Stomach (tissue), 9 donors: ENCODE results near the gene POLR1C. TPM values are rescaled to one million over a fixed set of nuclear protein-coding genes. Genes with fewer than 3 reads are reported as not detected.

Source experiments
- DNase-seq, 2 donors: peaks; one replicate each; pipeline versions ENCODE4 v3.0.0 to v3.0.0-alpha.2; 2013 to 2019
- H3K27ac ChIP-seq, 5 donors: fragments of 200-600 bp in 4 of 5; sonication (generic) in 4 of 5; one replicate each; pipeline ENCODE4 v1.5.1; 2013 to 2019; ENCODE audit warnings: mild to moderate bottlenecking in 1 of 5, moderate library complexity in 1 of 5
- H3K27me3 ChIP-seq, 3 donors: fragments of 200-600 bp; sonication (generic); one replicate each; pipeline ENCODE4 v1.5.1; 2017 to 2019; ENCODE audit warnings: mixed run types in 1 of 3
- H3K36me3 ChIP-seq, 4 donors: fragments of 200-600 bp; sonication (generic); 1 replicate in 3 of 4; 2 replicates in 1 of 4; pipeline ENCODE4 v1.5.1; 2016 to 2019
- H3K4me1 ChIP-seq, 4 donors: fragments of 200-600 bp; sonication (generic); one replicate each; pipeline ENCODE4 v1.5.1; 2016 to 2019
- H3K4me3 ChIP-seq, 4 donors: fragments of 200-600 bp; sonication (generic) in 3 of 4; one replicate each; pipeline ENCODE4 v1.5.1; 2016 to 2019; ENCODE audit warnings: mild to moderate bottlenecking in 1 of 4
- H3K9me3 ChIP-seq, 4 donors: fragments of 200-600 bp; sonication (generic); one replicate each; pipeline ENCODE4 v1.5.1; 2016 to 2019
- CTCF ChIP-seq, 7 experiments: fragments of 450-650 bp in 4 of 7; fragments of 200-600 bp in 3 of 7; sonication (generic) in 3 of 7; IDR thresholded peaks; one replicate each; pipeline ENCODE4 v1.5.1; 2016 to 2019; ENCODE audit warnings: antibody characterized with exemption in 7 of 7, control low read depth in 2 of 7, mild to moderate bottlenecking in 1 of 7
- EP300 ChIP-seq: sonication (generic); formaldehyde crosslinking; IDR thresholded peaks from one replicate; pipeline ENCODE4 v1.6.1; 2017; ENCODE audit warnings: antibody characterized with exemption
- POLR2A ChIP-seq, 4 donors: fragments of 450-650 bp; IDR thresholded peaks; one replicate each; pipeline ENCODE4 v1.6.1; 2016; ENCODE audit warnings: antibody characterized with exemption in 4 of 4, control low read depth in 2 of 4, mild to moderate bottlenecking in 1 of 4, moderate library complexity in 1 of 4
- POLR2AphosphoS5 ChIP-seq, 3 donors: sonication (generic); formaldehyde crosslinking; IDR thresholded peaks; one replicate each; pipeline ENCODE4 v1.6.1; 2016; ENCODE audit warnings: antibody characterized with exemption in 3 of 3
- WGBS, 5 donors: extraction: QIAGEN DNeasy Blood & Tissue Kit in 3 of 5; methylation state at CpG; one replicate each; pipeline versions ENCODE4 v1.1.5 to v1.1.7; 2013 to 2018; 5-methylcytosine and 5-hydroxymethylcytosine counted together
- intact Hi-C: fragments of 100-400 bp; cut with DNase I; formaldehyde crosslinking; loops from one replicate; pipeline ENCODE4 v1.15.1; 2023; ENCODE audit warnings: low total_unique reads
- polyA plus RNA-seq, 3 donors: library from polyadenylated mRNA; stranded (reverse); fragments of 200-250 nt; gene quantifications; one replicate each; pipeline ENCODE4 v1.2.3, GENCODE V29; 2013
- total RNA-seq, 5 donors: library from RNA; depleted of rRNA; stranded (reverse); fragments of >200 nt; gene quantifications; one replicate each; pipeline versions ENCODE4 v1.1.0 to v1.2.3, GENCODE V29; 2014 to 2016
- donor health status: healthy with polysubstance abuse.
- donor health status: Bipolar disorder and iron deficiency.
- donor health status: healthy.

Gene POLR1C
- total and polyA plus RNA-seq, 8 donors, result 14.7 to 36.2 (median 25.1) TPM

GRCh38 chr6:43503443-43503842 is 13.4 kb upstream of the POLR1C start:
- Histone ChIP-seq H3K27me3 (peaks cover 0 to 13% (median 0%) of the 10 kb centered on the region in 3 donors), H3K4me1 (peaks cover 6 to 21% (median 16%) of the 10 kb centered on the region in 4 donors), H3K36me3 (peaks cover 59 to 79% (median 75%) of the 10 kb centered on the region in 4 donors), H3K27ac (no peak overlapping the region), H3K9me3 (no peaks in the 10 kb centered on the region), H3K4me3 (no peak overlapping the region)
- 90 to 94% (median 92%) methylated on average over 8 of the region's 8 CpGs for whole genome bisulfite sequencing, 5 donors
- DNase-seq, result no peak
- intact Hi-C loops, result loop anchor here (10.0 kb wide), 1 partner anchor 239 kb away; no protein-coding TSS in a partner anchor
- TF ChIP-seq POLR2AphosphoS5 (IDR thresholded peaks at IDR 0.05), result no peak
- no peak for TF ChIP-seq EP300
- TF ChIP-seq POLR2A (IDR thresholded peaks at IDR 0.05), result no peak
- TF ChIP-seq CTCF (IDR thresholded peaks at IDR 0.05), result no peak

- Histone ChIP-seq H3K27ac (no peak overlapping the region), H3K4me1 (peaks cover 17 to 23% (median 20%) of the 10 kb centered on the region in 4 donors), H3K27me3 (peaks cover 0 to 28% (median 11%) of the 10 kb centered on the region in 3 donors), H3K4me3 (no peak overlapping the region), H3K36me3 (peaks cover 44 to 64% (median 60%) of the 10 kb centered on the region in 4 donors), H3K9me3 (no peaks in the 10 kb centered on the region)
- intact Hi-C loops, result loop anchor here (5.0 to 10.0 kb wide), 2 partner anchors 53 to 240 kb away; no protein-coding TSS in a partner anchor
- TF ChIP-seq CTCF (IDR thresholded peaks at IDR 0.05) (no peak), POLR2A (IDR thresholded peaks at IDR 0.05) (no peak), EP300 (no peak), POLR2AphosphoS5 (IDR thresholded peaks at IDR 0.05) (no peak)
- no peak for DNase-seq
- WGBS, 5 donors, result 88 to 96% (median 93%) methylated on average over 16 to 26 of the region's 26 CpGs
These were observed 11.9 kb upstream of the POLR1C start for GRCh38 chr6:43504756-43505593.

- peaks cover 22 to 29% (median 27%) of the 10 kb centered on the region in 4 donors for H3K4me1 ChIP-seq
- intact Hi-C loops, result loop anchor here (5.0 to 10.0 kb wide), 2 partner anchors 53 to 241 kb away; no protein-coding TSS in a partner anchor
- H3K4me3 ChIP-seq, result no peak overlapping the region
- no peak overlapping the region for H3K27ac ChIP-seq
- H3K27me3 ChIP-seq, result peaks cover 0 to 28% (median 11%) of the 10 kb centered on the region in 3 donors
- peaks cover 37 to 57% (median 53%) of the 10 kb centered on the region in 4 donors for H3K36me3 ChIP-seq
- WGBS, 5 donors, result 66 to 73% (median 67%) methylated on average over 6 of the region's 6 CpGs
- H3K9me3 ChIP-seq, result no peaks in the 10 kb centered on the region
- TF ChIP-seq POLR2AphosphoS5 (IDR thresholded peaks at IDR 0.05), result no peak
- no peak for TF ChIP-seq CTCF (IDR thresholded peaks at IDR 0.05)
- no peak for TF ChIP-seq EP300
- TF ChIP-seq POLR2A (IDR thresholded peaks at IDR 0.05), result no peak
- no peak for DNase-seq
These were observed 11.2 kb upstream of the POLR1C start for GRCh38 chr6:43505718-43506117.

- peaks cover 0 to 28% (median 11%) of the 10 kb centered on the region in 3 donors for H3K27me3 ChIP-seq
- no peak for DNase-seq
- no peak overlapping the region for H3K4me3 ChIP-seq
- H3K27ac ChIP-seq, result no peak overlapping the region
- WGBS, 5 donors, result 81 to 91% (median 85%) methylated on average over 3 of the region's 3 CpGs
- intact Hi-C loops, result loop anchor here (5.0 to 10.0 kb wide), 2 partner anchors 54 to 241 kb away; no protein-coding TSS in a partner anchor
- TF ChIP-seq POLR2A (IDR thresholded peaks at IDR 0.05) (no peak), CTCF (IDR thresholded peaks at IDR 0.05) (no peak), EP300 (no peak), POLR2AphosphoS5 (IDR thresholded peaks at IDR 0.05) (no peak)
- peaks cover 26 to 34% (median 31%) of the 10 kb centered on the region in 4 donors for H3K4me1 ChIP-seq
- no peaks in the 10 kb centered on the region for H3K9me3 ChIP-seq
- peaks cover 34 to 57% (median 53%) of the 10 kb centered on the region in 4 donors for H3K36me3 ChIP-seq
These were observed 10.7 kb upstream of the POLR1C start for GRCh38 chr6:43506171-43506570.
